Measurements from ENCODE around the gene USF3.

- TF ChIP-seq CTCF (IDR thresholded peaks at IDR 0.05) (no peak), POLR2A (IDR thresholded peaks at IDR 0.05) (no peak)
Observed at GRCh38 chr3:113721636-113722035, 25.2 kb upstream of the USF3 start.
